ENCODE data around the gene USP10. TPM values are rescaled to one million over a fixed set of nuclear protein-coding genes. Genes with fewer than 3 reads are reported as not detected.

Gene USP10
- total RNA-seq, 1 donor from 2014 or later: 33.7 TPM

- Histone ChIP-seq H3K27me3 (ENCODE audit: control insufficient read depth, insufficient read depth, low read length) (no peaks in the 10 kb centered on the region), H3K36me3 (ENCODE audit: control insufficient read depth, insufficient read depth, low read length) (no peaks in the 10 kb centered on the region), H3K4me3 (ENCODE audit: low read depth, low read length) (no peak overlapping the region)
- no peak for TF ChIP-seq CTCF (IDR thresholded peaks at IDR 0.05; ENCODE audit: insufficient read depth, low read length, severe bottlenecking)
- DNase-seq (ENCODE audit: low read depth) (no peak), FAIRE-seq (no peak)
Measured at GRCh38 chr16:84804326-84804725, 104.5 kb downstream of the USP10 start.

- no peak for FAIRE-seq
- Histone ChIP-seq H3K36me3 (ENCODE audit: control insufficient read depth, insufficient read depth, low read length) (no peaks in the 10 kb centered on the region), H3K4me3 (ENCODE audit: low read depth, low read length) (no peak overlapping the region), H3K27me3 (ENCODE audit: control insufficient read depth, insufficient read depth, low read length) (peaks cover 1% of the 10 kb centered on the region)
- DNase-seq (ENCODE audit: low read depth): no peak
- TF ChIP-seq CTCF (IDR thresholded peaks at IDR 0.05; ENCODE audit: insufficient read depth, low read length, severe bottlenecking): no peak
Measured at GRCh38 chr16:84806256-84806889, 106.6 kb downstream of the USP10 start.

GRCh38 chr16:84806890-84807258 lies 107.1 kb downstream of the USP10 start:
- Histone ChIP-seq H3K4me3 (ENCODE audit: low read depth, low read length) (no peak overlapping the region), H3K36me3 (ENCODE audit: control insufficient read depth, insufficient read depth, low read length) (no peaks in the 10 kb centered on the region), H3K27me3 (ENCODE audit: control insufficient read depth, insufficient read depth, low read length) (peaks cover 1% of the 10 kb centered on the region)
- no peak for DNase-seq (ENCODE audit: low read depth)
- FAIRE-seq: no peak
- no peak for TF ChIP-seq CTCF (IDR thresholded peaks at IDR 0.05; ENCODE audit: insufficient read depth, low read length, severe bottlenecking)

GRCh38 chr16:84807776-84808175 lies 108.0 kb downstream of the USP10 start:
- no peak for TF ChIP-seq CTCF (IDR thresholded peaks at IDR 0.05; ENCODE audit: insufficient read depth, low read length, severe bottlenecking)
- DNase-seq (ENCODE audit: low read depth): no peak
- H3K27me3 ChIP-seq (ENCODE audit: control insufficient read depth, insufficient read depth, low read length): peaks cover 5% of the 10 kb centered on the region
- H3K4me3 ChIP-seq (ENCODE audit: low read depth, low read length): no peak overlapping the region
- FAIRE-seq: no peak
- H3K36me3 ChIP-seq (ENCODE audit: control insufficient read depth, insufficient read depth, low read length): no peaks in the 10 kb centered on the region

- Histone ChIP-seq H3K4me3 (ENCODE audit: low read depth, low read length) (no peak overlapping the region), H3K36me3 (ENCODE audit: control insufficient read depth, insufficient read depth, low read length) (no peaks in the 10 kb centered on the region), H3K27me3 (ENCODE audit: control insufficient read depth, insufficient read depth, low read length) (peaks cover 5% of the 10 kb centered on the region)
- TF ChIP-seq CTCF (IDR thresholded peaks at IDR 0.05; ENCODE audit: insufficient read depth, low read length, severe bottlenecking): no peak
- DNase-seq (ENCODE audit: low read depth) (no peak), FAIRE-seq (no peak)
Measured at GRCh38 chr16:84808826-84809225, 109.0 kb downstream of the USP10 start.

All from bronchial epithelial cell (primary cell).